GM23338 (cell line): ENCODE data around the gene EFCC1. TPM values are rescaled to one million over a fixed set of nuclear protein-coding genes. Genes with fewer than 3 reads are reported as not detected.
A peak's percentile ranks its signal among the peaks of the same experiment; 100 is the strongest.

Source experiments
- ATAC-seq: fragments of 200-7000 bp; cut with Tn5 transposase; 3 replicates; pipeline ENCODE4 v1.9.1; 2020
- DNase-seq: peaks from one replicate; pipeline ENCODE4 v3.0.0-alpha.2; 2015; ENCODE audit warnings: low spot score
- H2AFZ ChIP-seq: fragments of 200-600 bp; sonication (generic); 2 replicates; pipeline ENCODE4 v1.8.0; 2016; ENCODE audit warnings: antibody characterized with exemption, mild to moderate bottlenecking, moderate library complexity
- H3F3A ChIP-seq: fragments of 200-600 bp; sonication (generic); replicated peaks from 2 replicates; pipeline ENCODE4 v1.8.0; 2017; ENCODE audit warnings: antibody characterized with exemption, mixed run types, low read depth
- H3K27ac ChIP-seq: fragments of 200-600 bp; sonication (generic); 2 replicates; pipeline ENCODE4 v1.6.1; 2016; ENCODE audit warnings: low read depth
- H3K27me3 ChIP-seq: fragments of 200-600 bp; sonication (generic); 2 replicates; pipeline ENCODE4 v1.8.0; 2016; ENCODE audit warnings: mild to moderate bottlenecking, mixed run types, moderate library complexity; ENCODE audit not compliant: insufficient read depth
- H3K36me3 ChIP-seq: fragments of 200-600 bp; sonication (generic); 2 replicates; pipeline ENCODE4 v1.8.0; 2016; ENCODE audit warnings: mild to moderate bottlenecking; ENCODE audit not compliant: insufficient read depth
- H3K4me1 ChIP-seq: fragments of 200-600 bp; sonication (generic); 2 replicates; pipeline ENCODE4 v1.8.0; 2016; ENCODE audit warnings: mild to moderate bottlenecking, moderate library complexity; ENCODE audit not compliant: insufficient read depth
- H3K4me2 ChIP-seq: fragments of 200-600 bp; sonication (generic); 2 replicates; pipeline ENCODE4 v1.7.1; 2017; ENCODE audit warnings: mixed run types
- H3K4me3 ChIP-seq: fragments of 200-600 bp; sonication (generic); 2 replicates; pipeline ENCODE4 v1.6.1; 2016; ENCODE audit warnings: mixed run types
- H3K79me2 ChIP-seq: fragments of 200-600 bp; sonication (generic); replicated peaks from 2 replicates; pipeline ENCODE4 v1.8.0; 2017; ENCODE audit warnings: mild to moderate bottlenecking; ENCODE audit not compliant: insufficient read depth
- H3K9me2 ChIP-seq: fragments of 200-600 bp; sonication (generic); 2 replicates; pipeline ENCODE4 v1.8.0; 2017; ENCODE audit not compliant: insufficient read depth
- H4K20me1 ChIP-seq: fragments of 200-600 bp; sonication (generic); replicated peaks from 2 replicates; pipeline ENCODE4 v1.8.0; 2017; ENCODE audit warnings: mild to moderate bottlenecking; ENCODE audit not compliant: insufficient read depth
- H3K27ac Mint-ChIP-seq: 2 replicates; pipeline ENCODE4 v1.8.0; 2020; ENCODE audit warnings: inconsistent platforms, mild to moderate bottlenecking, moderate library complexity, mixed read lengths
- H3K27me3 Mint-ChIP-seq: 3 replicates; pipeline ENCODE4 v1.8.0; 2022; ENCODE audit warnings: low read depth, mild to moderate bottlenecking, moderate library complexity, mixed read lengths, inconsistent platforms; ENCODE audit not compliant: insufficient read depth, poor library complexity
- H3K36me3 Mint-ChIP-seq: 3 replicates; pipeline ENCODE4 v1.8.0; 2021; ENCODE audit warnings: low read depth, mild to moderate bottlenecking, inconsistent platforms, moderate library complexity, mixed read lengths
- H3K4me1 Mint-ChIP-seq: 3 replicates; pipeline ENCODE4 v1.8.0; 2020; ENCODE audit warnings: mild to moderate bottlenecking, inconsistent platforms, mixed read lengths
- H3K4me3 Mint-ChIP-seq: 3 replicates; pipeline ENCODE4 v1.8.0; 2021; ENCODE audit warnings: moderate library complexity, mild to moderate bottlenecking, inconsistent platforms, mixed read lengths
- H3K9me3 Mint-ChIP-seq: 3 replicates; pipeline ENCODE4 v1.8.0; 2020; ENCODE audit warnings: moderate library complexity, mild to moderate bottlenecking, inconsistent platforms, mixed read lengths
- EZH2 ChIP-seq: fragments of 200-600 bp; sonication (generic); IDR thresholded peaks from one replicate; pipeline ENCODE4 v1.8.0; 2017; ENCODE audit warnings: antibody characterized with exemption, mild to moderate bottlenecking, low read depth; ENCODE audit not compliant: unreplicated experiment
- EZH2phosphoT487 ChIP-seq: fragments of 200-600 bp; sonication (generic); IDR thresholded peaks from one replicate; pipeline ENCODE4 v1.8.1; 2018; ENCODE audit warnings: antibody characterized with exemption; ENCODE audit not compliant: unreplicated experiment
- ZNF114 ChIP-seq: fragments of 250-450 bp; sonication (Bioruptor Pico); IDR thresholded peaks from 2 replicates; pipeline ENCODE4 v1.5.0; 2020; ENCODE audit warnings: mild to moderate bottlenecking, moderate library complexity
- polyA plus RNA-seq: library from polyadenylated mRNA; unstranded; fragments of >200 nt; fragmentation: Nextera tagmentation; extraction: Ambion mirVana; gene quantifications from 2 replicates; pipeline ENCODE4 v1.2.1, GENCODE V29; 2016
- total RNA-seq: library from RNA; depleted of rRNA; stranded (reverse); fragments of >200 nt; shearing (Covaris generic); gene quantifications from 2 replicates; pipeline ENCODE4 v1.2.3, GENCODE V29; 2014
- TF ChIP-seq, protein P1 (sequence below): IDR thresholded peaks from one replicate; pipeline ENCODE4 v1.6.1; 2018; ENCODE audit warnings: antibody characterized with exemption; ENCODE audit not compliant: unreplicated experiment
- TF ChIP-seq, protein P2 (sequence below): fragments of 250-450 bp; sonication (Bioruptor Pico); IDR thresholded peaks from 2 replicates; pipeline ENCODE4 v1.5.0; 2020; ENCODE audit warnings: mild to moderate bottlenecking, moderate library complexity

Gene EFCC1
- total and polyA plus RNA-seq, 2 experiments from 2014 or later: not detected

DNA sequence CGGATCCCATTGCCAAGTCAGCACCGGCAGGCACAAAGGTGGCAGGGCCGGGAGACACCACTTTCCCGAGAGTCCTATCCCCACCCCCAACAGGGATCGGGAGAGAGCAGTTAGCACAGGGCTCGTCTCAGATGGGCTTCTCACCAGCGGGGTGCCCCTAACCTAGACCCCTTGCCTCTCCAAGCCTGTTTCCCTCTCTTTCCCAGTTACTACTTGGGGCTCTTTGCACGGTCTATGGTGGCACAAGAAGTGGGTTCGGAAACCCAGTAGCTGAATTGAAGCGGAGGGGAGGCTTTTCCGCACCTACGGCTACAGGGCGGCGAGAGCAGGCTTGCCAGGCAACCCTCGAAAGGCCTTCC is 383 bp upstream of the EFCC1 start:
- H3K27ac Mint-ChIP-seq: no peak overlapping the region
- H4K20me1 ChIP-seq: peaks cover 4% of the 10 kb centered on the region
- H2AFZ ChIP-seq: peak overlapping the region; percentile 98
- ATAC-seq: peak; percentile 10
- H3K4me3 Mint-ChIP-seq: peak overlapping the region; percentile 78
- peak; percentile 61 for DNase-seq
- peaks cover 12% of the 10 kb centered on the region; the same call in 2 of the 3 replicates for H3K9me3 Mint-ChIP-seq
- no peak overlapping the region for H3K27ac ChIP-seq
- peaks cover 11% of the 10 kb centered on the region for H3K4me1 ChIP-seq
- TF ChIP-seq EZH2: peak; percentile 72
- TF ChIP-seq, protein P1, sequence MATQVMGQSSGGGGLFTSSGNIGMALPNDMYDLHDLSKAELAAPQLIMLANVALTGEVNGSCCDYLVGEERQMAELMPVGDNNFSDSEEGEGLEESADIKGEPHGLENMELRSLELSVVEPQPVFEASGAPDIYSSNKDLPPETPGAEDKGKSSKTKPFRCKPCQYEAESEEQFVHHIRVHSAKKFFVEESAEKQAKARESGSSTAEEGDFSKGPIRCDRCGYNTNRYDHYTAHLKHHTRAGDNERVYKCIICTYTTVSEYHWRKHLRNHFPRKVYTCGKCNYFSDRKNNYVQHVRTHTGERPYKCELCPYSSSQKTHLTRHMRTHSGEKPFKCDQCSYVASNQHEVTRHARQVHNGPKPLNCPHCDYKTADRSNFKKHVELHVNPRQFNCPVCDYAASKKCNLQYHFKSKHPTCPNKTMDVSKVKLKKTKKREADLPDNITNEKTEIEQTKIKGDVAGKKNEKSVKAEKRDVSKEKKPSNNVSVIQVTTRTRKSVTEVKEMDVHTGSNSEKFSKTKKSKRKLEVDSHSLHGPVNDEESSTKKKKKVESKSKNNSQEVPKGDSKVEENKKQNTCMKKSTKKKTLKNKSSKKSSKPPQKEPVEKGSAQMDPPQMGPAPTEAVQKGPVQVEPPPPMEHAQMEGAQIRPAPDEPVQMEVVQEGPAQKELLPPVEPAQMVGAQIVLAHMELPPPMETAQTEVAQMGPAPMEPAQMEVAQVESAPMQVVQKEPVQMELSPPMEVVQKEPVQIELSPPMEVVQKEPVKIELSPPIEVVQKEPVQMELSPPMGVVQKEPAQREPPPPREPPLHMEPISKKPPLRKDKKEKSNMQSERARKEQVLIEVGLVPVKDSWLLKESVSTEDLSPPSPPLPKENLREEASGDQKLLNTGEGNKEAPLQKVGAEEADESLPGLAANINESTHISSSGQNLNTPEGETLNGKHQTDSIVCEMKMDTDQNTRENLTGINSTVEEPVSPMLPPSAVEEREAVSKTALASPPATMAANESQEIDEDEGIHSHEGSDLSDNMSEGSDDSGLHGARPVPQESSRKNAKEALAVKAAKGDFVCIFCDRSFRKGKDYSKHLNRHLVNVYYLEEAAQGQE: no peak
- peaks cover 41% of the 10 kb centered on the region for H3K4me1 Mint-ChIP-seq
- H3K27me3 Mint-ChIP-seq: peaks cover 66% of the 10 kb centered on the region
- no peaks in the 10 kb centered on the region for H3K79me2 ChIP-seq
- H3K36me3 ChIP-seq: no peaks in the 10 kb centered on the region
- H3K4me3 ChIP-seq: peak overlapping the region; percentile 74
- 0 out of 2 replicates have a peak, but pooled peaks cover 4% of the 10 kb centered on the region for H3K9me2 ChIP-seq
- peak overlapping the region; percentile 94 for H3K4me2 ChIP-seq
- peaks cover 3% of the 10 kb centered on the region; the same call in 1 of the 3 replicates for H3K36me3 Mint-ChIP-seq
- H3F3A ChIP-seq: peaks cover 4% of the 10 kb centered on the region; the same call in 1 of the 2 replicates
- H3K27me3 ChIP-seq: peaks cover 92% of the 10 kb centered on the region

DNA sequence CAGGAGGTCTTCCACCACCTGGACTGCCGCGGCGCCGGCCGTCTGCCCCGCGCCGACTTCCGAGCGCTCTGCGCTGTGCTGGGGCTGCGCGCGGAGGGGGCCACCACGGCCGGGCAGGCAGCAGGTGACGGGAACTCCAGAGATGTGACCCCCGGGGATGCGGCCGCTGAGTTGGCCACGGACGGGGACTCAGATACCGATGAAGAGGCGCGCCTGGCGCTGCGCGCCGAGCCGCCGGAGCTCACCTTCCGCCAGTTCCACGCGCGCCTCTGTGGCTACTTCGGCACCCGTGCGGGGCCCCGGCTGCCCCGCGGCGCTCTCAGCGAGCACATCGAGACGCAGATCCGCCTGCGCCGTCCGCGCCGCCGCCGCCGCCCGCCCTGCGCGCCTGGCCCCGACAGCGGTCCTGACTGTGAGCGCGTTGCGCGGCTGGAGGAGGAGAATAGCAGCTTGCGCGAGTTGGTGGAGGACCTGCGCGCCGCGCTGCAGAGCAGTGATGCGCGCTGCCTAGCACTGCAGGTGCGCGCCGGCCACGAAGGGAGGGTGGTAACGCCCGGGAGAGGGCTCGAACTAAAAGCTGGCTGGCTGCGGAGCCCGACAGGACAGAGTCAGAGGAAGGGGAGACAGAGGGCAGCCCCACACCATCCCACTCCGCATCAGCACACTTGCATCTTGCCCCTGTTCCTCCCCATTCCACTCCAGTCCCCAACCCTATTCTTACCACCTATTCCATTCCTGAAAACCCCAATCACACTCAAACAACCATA is 885 bp downstream of the EFCC1 start:
- peaks cover 3% of the 10 kb centered on the region; the same call in 1 of the 3 replicates for H3K36me3 Mint-ChIP-seq
- ATAC-seq: peak; percentile 47
- no peak overlapping the region for H3K27ac ChIP-seq
- H3K4me1 Mint-ChIP-seq: peaks cover 41% of the 10 kb centered on the region
- peaks cover 11% of the 10 kb centered on the region for H3K4me1 ChIP-seq
- H3F3A ChIP-seq: peaks cover 4% of the 10 kb centered on the region; the same call in 1 of the 2 replicates
- peaks cover 12% of the 10 kb centered on the region; the same call in 2 of the 3 replicates for H3K9me3 Mint-ChIP-seq
- peak overlapping the region; percentile 74 for H3K4me3 ChIP-seq
- H3K27me3 Mint-ChIP-seq: peaks cover 67% of the 10 kb centered on the region
- TF ChIP-seq, protein P1: no peak
- no peak for TF ChIP-seq ZNF114 (CRISPR knock-in tag)
- peak; percentile 79 for TF ChIP-seq EZH2
- TF ChIP-seq EZH2phosphoT487: peak; percentile 85
- TF ChIP-seq, protein P2, sequence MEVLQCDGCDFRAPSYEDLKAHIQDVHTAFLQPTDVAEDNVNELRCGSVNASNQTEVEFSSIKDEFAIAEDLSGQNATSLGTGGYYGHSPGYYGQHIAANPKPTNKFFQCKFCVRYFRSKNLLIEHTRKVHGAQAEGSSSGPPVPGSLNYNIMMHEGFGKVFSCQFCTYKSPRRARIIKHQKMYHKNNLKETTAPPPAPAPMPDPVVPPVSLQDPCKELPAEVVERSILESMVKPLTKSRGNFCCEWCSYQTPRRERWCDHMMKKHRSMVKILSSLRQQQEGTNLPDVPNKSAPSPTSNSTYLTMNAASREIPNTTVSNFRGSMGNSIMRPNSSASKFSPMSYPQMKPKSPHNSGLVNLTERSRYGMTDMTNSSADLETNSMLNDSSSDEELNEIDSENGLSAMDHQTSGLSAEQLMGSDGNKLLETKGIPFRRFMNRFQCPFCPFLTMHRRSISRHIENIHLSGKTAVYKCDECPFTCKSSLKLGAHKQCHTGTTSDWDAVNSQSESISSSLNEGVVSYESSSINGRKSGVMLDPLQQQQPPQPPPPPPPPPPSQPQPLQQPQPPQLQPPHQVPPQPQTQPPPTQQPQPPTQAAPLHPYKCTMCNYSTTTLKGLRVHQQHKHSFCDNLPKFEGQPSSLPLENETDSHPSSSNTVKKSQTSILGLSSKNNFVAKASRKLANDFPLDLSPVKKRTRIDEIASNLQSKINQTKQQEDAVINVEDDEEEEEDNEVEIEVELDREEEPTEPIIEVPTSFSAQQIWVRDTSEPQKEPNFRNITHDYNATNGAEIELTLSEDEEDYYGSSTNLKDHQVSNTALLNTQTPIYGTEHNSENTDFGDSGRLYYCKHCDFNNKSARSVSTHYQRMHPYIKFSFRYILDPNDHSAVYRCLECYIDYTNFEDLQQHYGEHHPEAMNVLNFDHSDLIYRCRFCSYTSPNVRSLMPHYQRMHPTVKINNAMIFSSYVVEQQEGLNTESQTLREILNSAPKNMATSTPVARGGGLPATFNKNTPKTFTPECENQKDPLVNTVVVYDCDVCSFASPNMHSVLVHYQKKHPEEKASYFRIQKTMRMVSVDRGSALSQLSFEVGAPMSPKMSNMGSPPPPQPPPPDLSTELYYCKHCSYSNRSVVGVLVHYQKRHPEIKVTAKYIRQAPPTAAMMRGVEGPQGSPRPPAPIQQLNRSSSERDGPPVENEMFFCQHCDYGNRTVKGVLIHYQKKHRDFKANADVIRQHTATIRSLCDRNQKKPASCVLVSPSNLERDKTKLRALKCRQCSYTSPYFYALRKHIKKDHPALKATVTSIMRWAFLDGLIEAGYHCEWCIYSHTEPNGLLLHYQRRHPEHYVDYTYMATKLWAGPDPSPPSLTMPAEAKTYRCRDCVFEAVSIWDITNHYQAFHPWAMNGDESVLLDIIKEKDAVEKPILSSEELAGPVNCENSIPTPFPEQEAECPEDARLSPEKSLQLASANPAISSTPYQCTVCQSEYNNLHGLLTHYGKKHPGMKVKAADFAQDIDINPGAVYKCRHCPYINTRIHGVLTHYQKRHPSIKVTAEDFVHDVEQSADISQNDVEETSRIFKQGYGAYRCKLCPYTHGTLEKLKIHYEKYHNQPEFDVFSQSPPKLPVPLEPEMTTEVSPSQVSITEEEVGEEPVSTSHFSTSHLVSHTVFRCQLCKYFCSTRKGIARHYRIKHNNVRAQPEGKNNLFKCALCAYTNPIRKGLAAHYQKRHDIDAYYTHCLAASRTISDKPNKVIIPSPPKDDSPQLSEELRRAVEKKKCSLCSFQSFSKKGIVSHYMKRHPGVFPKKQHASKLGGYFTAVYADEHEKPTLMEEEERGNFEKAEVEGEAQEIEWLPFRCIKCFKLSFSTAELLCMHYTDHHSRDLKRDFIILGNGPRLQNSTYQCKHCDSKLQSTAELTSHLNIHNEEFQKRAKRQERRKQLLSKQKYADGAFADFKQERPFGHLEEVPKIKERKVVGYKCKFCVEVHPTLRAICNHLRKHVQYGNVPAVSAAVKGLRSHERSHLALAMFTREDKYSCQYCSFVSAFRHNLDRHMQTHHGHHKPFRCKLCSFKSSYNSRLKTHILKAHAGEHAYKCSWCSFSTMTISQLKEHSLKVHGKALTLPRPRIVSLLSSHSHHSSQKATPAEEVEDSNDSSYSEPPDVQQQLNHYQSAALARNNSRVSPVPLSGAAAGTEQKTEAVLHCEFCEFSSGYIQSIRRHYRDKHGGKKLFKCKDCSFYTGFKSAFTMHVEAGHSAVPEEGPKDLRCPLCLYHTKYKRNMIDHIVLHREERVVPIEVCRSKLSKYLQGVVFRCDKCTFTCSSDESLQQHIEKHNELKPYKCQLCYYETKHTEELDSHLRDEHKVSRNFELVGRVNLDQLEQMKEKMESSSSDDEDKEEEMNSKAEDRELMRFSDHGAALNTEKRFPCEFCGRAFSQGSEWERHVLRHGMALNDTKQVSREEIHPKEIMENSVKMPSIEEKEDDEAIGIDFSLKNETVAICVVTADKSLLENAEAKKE: no peak
- peak overlapping the region; percentile 98 for H2AFZ ChIP-seq
- H3K27me3 ChIP-seq: peaks cover 100% of the 10 kb centered on the region
- DNase-seq: peak; percentile 73
- H3K9me2 ChIP-seq: 0 out of 2 replicates have a peak, but pooled peaks cover 4% of the 10 kb centered on the region
- H3K27ac Mint-ChIP-seq: no peak overlapping the region
- no peaks in the 10 kb centered on the region for H3K79me2 ChIP-seq
- H3K4me3 Mint-ChIP-seq: peak overlapping the region; percentile 78
- peak overlapping the region; percentile 94 for H3K4me2 ChIP-seq
- no peaks in the 10 kb centered on the region for H3K36me3 ChIP-seq
- H4K20me1 ChIP-seq: peaks cover 4% of the 10 kb centered on the region
